Trophoblast cell (in vitro differentiated cells and primary cell): ENCODE data around the gene TECR.

ENCODE experiments used
- DNase-seq, 2 donors: peaks; one replicate each; pipeline ENCODE4 v3.0.0-alpha.2; 2016
- H2AFZ ChIP-seq: 2 replicates; pipeline ENCODE4 v1.6.1; 2013; ENCODE audit warnings: low read length, moderate library complexity, mild to moderate bottlenecking; ENCODE audit not compliant: insufficient read depth, poor library complexity
- H2AK5ac ChIP-seq: 2 replicates; pipeline ENCODE4 v1.6.1; 2013; ENCODE audit warnings: mild to moderate bottlenecking, low read length
- H2BK120ac ChIP-seq: 2 replicates; pipeline ENCODE4 v1.6.1; 2013; ENCODE audit warnings: low read length, mild to moderate bottlenecking, moderate library complexity; ENCODE audit not compliant: insufficient read depth, poor library complexity
- H2BK12ac ChIP-seq: 2 replicates; pipeline ENCODE4 v1.6.1; 2013; ENCODE audit warnings: mild to moderate bottlenecking, low read length, moderate library complexity
- H2BK5ac ChIP-seq: 2 replicates; pipeline ENCODE4 v1.6.1; 2013; ENCODE audit warnings: low read length, low read depth, moderate library complexity, mild to moderate bottlenecking; ENCODE audit not compliant: poor library complexity
- H3K14ac ChIP-seq: 2 replicates; pipeline ENCODE4 v1.6.1; 2013; ENCODE audit warnings: mild to moderate bottlenecking, low read length
- H3K18ac ChIP-seq: 2 replicates; pipeline ENCODE4 v1.6.1; 2013; ENCODE audit warnings: mild to moderate bottlenecking, low read length
- H3K23ac ChIP-seq: 2 replicates; pipeline ENCODE4 v1.6.1; 2013; ENCODE audit warnings: low read length
- H3K27ac ChIP-seq: 2 replicates; pipeline ENCODE4 v1.5.1; 2013; ENCODE audit warnings: low read depth, mild to moderate bottlenecking, inconsistent platforms, low read length, moderate library complexity
- H3K27me3 ChIP-seq: 2 replicates; pipeline ENCODE4 v1.6.1; 2013; ENCODE audit warnings: inconsistent platforms, mild to moderate bottlenecking, low read length, moderate library complexity; ENCODE audit not compliant: insufficient read depth
- H3K36me3 ChIP-seq, 2 experiments: 1 replicate in 1 of 2; 2 replicates in 1 of 2; pipeline ENCODE4 v1.6.1; 2013; ENCODE audit warnings: low read length in 2 of 2, mild to moderate bottlenecking in 2 of 2, moderate library complexity in 1 of 2; ENCODE audit not compliant: insufficient read depth in 2 of 2, control insufficient read depth in 1 of 2
- H3K4ac ChIP-seq: 2 replicates; pipeline ENCODE4 v1.6.1; 2013; ENCODE audit warnings: low read depth, mild to moderate bottlenecking, low read length, moderate library complexity
- H3K4me1 ChIP-seq, 2 experiments: 1 replicate in 1 of 2; 2 replicates in 1 of 2; pipeline ENCODE4 v1.6.1; 2013; ENCODE audit warnings: low read length in 2 of 2, mild to moderate bottlenecking in 2 of 2, moderate library complexity in 1 of 2; ENCODE audit not compliant: insufficient read depth in 2 of 2, control insufficient read depth in 1 of 2
- H3K4me2 ChIP-seq: 2 replicates; pipeline ENCODE4 v1.6.1; 2013; ENCODE audit warnings: inconsistent platforms, mild to moderate bottlenecking, low read length, moderate library complexity
- H3K4me3 ChIP-seq: 2 replicates; pipeline ENCODE4 v1.5.1; 2013; ENCODE audit warnings: mild to moderate bottlenecking, low read depth, low read length, inconsistent platforms
- H3K79me1 ChIP-seq: one replicate; pipeline ENCODE4 v1.6.1; 2013; ENCODE audit warnings: low read length
- H3K79me2 ChIP-seq: 2 replicates; pipeline ENCODE4 v1.6.1; 2013; ENCODE audit warnings: low read length, mild to moderate bottlenecking; ENCODE audit not compliant: control insufficient read depth, insufficient read depth, poor library complexity
- H3K9ac ChIP-seq: 2 replicates; pipeline ENCODE4 v1.6.1; 2013; ENCODE audit warnings: mild to moderate bottlenecking, low read length
- H3K9me3 ChIP-seq: 2 replicates; pipeline ENCODE4 v1.6.1; 2013; ENCODE audit warnings: low read depth, mild to moderate bottlenecking, control low read depth, inconsistent platforms, low read length; ENCODE audit not compliant: insufficient read depth
- H4K12ac ChIP-seq: 2 replicates; pipeline ENCODE4 v1.6.1; 2013; ENCODE audit warnings: low read depth, mild to moderate bottlenecking, low read length, moderate library complexity
- H4K8ac ChIP-seq: 2 replicates; pipeline ENCODE4 v1.6.1; 2013; ENCODE audit warnings: low read depth, mild to moderate bottlenecking, low read length, moderate library complexity
- H4K91ac ChIP-seq: one replicate; pipeline ENCODE4 v1.6.1; 2013; ENCODE audit warnings: low read depth, mild to moderate bottlenecking, low read length, moderate library complexity
- WGBS: extraction: QIAGEN DNeasy Blood & Tissue Kit; methylation state at CpG from one replicate; pipeline ENCODE4 v1.1.7; 2013; ENCODE audit warnings: missing lambda C conversion rate; ENCODE audit not compliant: insufficient read length, insufficient coverage; ENCODE audit errors: extremely low coverage; 5-methylcytosine and 5-hydroxymethylcytosine counted together

The TECR gene

GRCh38 chr19:14530005-14530348 is 583 bp downstream of the TECR start:
- no peak overlapping the region for H3K23ac ChIP-seq
- peaks cover 2% of the 10 kb centered on the region for H3K9me3 ChIP-seq
- H3K27me3 ChIP-seq, result no peaks in the 10 kb centered on the region
- no CpG with 5 or more reads among the region's 18 CpGs for whole genome bisulfite sequencing
- peak overlapping the region; percentile 88 for H4K8ac ChIP-seq
- H3K4me1 ChIP-seq, result peaks cover 16 to 22% of the 10 kb centered on the region in 2 experiments
- peaks cover 23% of the 10 kb centered on the region for H3K79me1 ChIP-seq
- peak overlapping the region; percentile 46 for H2AFZ ChIP-seq
- peak overlapping the region; percentile 100 for H3K4me2 ChIP-seq
- DNase-seq, result peak; percentile 66 to 68
- peak overlapping the region; percentile 65 for H2AK5ac ChIP-seq
- H4K91ac ChIP-seq, result peak overlapping the region; percentile 65
- peak overlapping the region; percentile 98 for H3K4ac ChIP-seq
- peak overlapping the region; percentile 84 for H4K12ac ChIP-seq
- peak overlapping the region; percentile 97 for H3K18ac ChIP-seq
- H2BK5ac ChIP-seq, result peak overlapping the region; percentile 66
- peak overlapping the region; percentile 61 for H2BK12ac ChIP-seq
- H3K36me3 ChIP-seq, result peaks cover 0 to 3% of the 10 kb centered on the region in 2 experiments
- H2BK120ac ChIP-seq, result peak overlapping the region; percentile 84
- peak overlapping the region; percentile 61 for H3K14ac ChIP-seq
- peaks cover 6% of the 10 kb centered on the region for H3K79me2 ChIP-seq
- peak overlapping the region; percentile 94 for H3K4me3 ChIP-seq
- peak overlapping the region; percentile 89 for H3K9ac ChIP-seq
- H3K27ac ChIP-seq, result peak overlapping the region; percentile 66

GRCh38 chr19:14530506-14530905 is 1.1 kb downstream of the TECR start:
- Histone ChIP-seq H3K79me2 (peaks cover 6% of the 10 kb centered on the region), H4K12ac (no peak overlapping the region), H3K23ac (no peak overlapping the region), H3K36me3 (peaks cover 0 to 3% of the 10 kb centered on the region in 2 experiments), H3K4me2 (no peak overlapping the region), H4K8ac (no peak overlapping the region), H3K18ac (no peak overlapping the region), H3K4me3 (no peak overlapping the region), H3K4me1 (peaks cover 16 to 20% of the 10 kb centered on the region in 2 experiments), H2BK12ac (no peak overlapping the region), H2BK120ac (no peak overlapping the region), H2AK5ac (no peak overlapping the region), H3K4ac (peak overlapping the region; percentile 55), H2AFZ (no peak overlapping the region), H2BK5ac (no peak overlapping the region), H4K91ac (no peak overlapping the region), H3K9ac (no peak overlapping the region), H3K27ac (no peak overlapping the region), H3K79me1 (peaks cover 21% of the 10 kb centered on the region), H3K27me3 (no peaks in the 10 kb centered on the region), H3K14ac (no peak overlapping the region), H3K9me3 (peaks cover 2% of the 10 kb centered on the region)
- no CpG with 5 or more reads among the region's 3 CpGs for WGBS
- DNase-seq, result no peak

DNA sequence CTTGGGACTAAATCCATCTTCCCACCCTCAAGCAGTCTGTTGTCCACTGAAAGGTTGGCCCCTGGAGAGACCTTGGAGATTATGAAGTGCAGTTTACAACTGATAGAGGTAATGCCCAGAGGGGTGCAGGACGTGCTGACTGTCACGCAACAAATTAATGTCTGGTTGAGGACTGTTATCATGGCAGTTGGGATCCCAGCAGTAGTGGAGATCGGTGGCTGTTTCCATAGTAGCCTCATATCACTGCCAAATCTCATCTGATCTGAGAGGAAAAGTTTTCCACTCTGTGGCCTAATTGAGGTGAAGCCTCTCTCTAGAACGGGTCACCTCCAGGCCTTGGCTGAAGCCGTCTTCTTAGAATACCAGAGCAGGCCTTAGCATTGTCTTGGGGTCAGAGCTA is 4.1 kb downstream of the TECR start:
- H4K12ac ChIP-seq, result no peak overlapping the region
- peak; percentile 84 to 86 for DNase-seq
- H3K4me2 ChIP-seq, result no peak overlapping the region
- no peak overlapping the region for H2BK5ac ChIP-seq
- no peak overlapping the region for H4K8ac ChIP-seq
- no peak overlapping the region for H3K27ac ChIP-seq
- H3K14ac ChIP-seq, result no peak overlapping the region
- H2BK12ac ChIP-seq, result no peak overlapping the region
- no peak overlapping the region for H2AK5ac ChIP-seq
- H2AFZ ChIP-seq, result no peak overlapping the region
- H3K36me3 ChIP-seq, result peaks cover 0 to 3% of the 10 kb centered on the region in 2 experiments
- no peak overlapping the region for H3K9ac ChIP-seq
- no peak overlapping the region for H3K23ac ChIP-seq
- H3K4me3 ChIP-seq, result no peak overlapping the region
- no CpG with 5 or more reads among the region's 5 CpGs for WGBS
- peaks cover 11% of the 10 kb centered on the region for H3K79me2 ChIP-seq
- H3K18ac ChIP-seq, result no peak overlapping the region
- peaks cover 11% of the 10 kb centered on the region for H3K79me1 ChIP-seq
- H3K9me3 ChIP-seq, result peaks cover 2% of the 10 kb centered on the region
- H4K91ac ChIP-seq, result no peak overlapping the region
- H3K4ac ChIP-seq, result no peak overlapping the region
- peaks cover 12 to 18% of the 10 kb centered on the region in 2 experiments for H3K4me1 ChIP-seq
- H3K27me3 ChIP-seq, result no peaks in the 10 kb centered on the region
- H2BK120ac ChIP-seq, result no peak overlapping the region

DNA sequence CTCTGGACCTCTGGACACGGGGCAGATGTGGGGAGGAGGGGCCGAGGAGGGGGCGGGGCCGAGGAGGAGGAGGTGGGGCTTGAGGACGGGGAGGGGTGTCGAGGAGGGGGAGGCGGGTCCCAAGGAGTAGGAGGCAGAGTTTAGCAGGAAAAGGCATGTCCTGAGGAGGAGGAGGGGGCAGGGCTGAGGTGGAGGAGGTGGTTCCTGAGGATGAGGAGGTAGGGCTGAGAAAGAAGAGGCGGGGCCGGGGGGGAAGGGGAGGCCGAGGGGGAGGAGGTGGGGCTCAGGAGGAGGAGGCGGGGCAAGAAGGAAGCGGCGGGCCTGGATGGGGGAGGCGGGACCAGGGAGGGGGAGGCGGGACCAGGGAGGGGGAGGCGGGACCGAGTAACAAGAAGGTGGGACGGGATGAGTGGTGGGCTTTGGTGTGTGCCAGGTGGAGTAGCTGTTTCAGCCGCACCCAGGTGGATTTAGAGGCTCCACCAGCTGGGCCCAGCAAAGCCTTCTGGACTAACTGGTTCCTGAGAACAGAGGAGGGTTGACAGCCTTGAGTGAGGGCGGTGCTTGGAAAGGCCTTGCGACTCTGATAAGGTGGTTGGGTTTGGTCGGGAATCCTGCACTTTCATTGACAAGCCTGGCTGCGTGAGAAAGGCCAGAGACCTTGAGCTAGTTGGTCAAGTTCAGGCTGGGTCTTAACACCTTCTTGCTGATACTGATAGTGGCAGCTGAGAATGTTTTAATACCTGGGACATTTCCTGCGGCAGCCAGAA is 7.7 kb downstream of the TECR start:
- Histone ChIP-seq H3K4me1 (peaks cover 6 to 18% of the 10 kb centered on the region in 2 experiments), H3K4ac (peak overlapping the region; percentile 33), H3K27me3 (no peaks in the 10 kb centered on the region), H2BK12ac (no peak overlapping the region), H3K79me2 (peaks cover 4% of the 10 kb centered on the region), H3K9ac (no peak overlapping the region), H2BK5ac (no peak overlapping the region), H3K18ac (no peak overlapping the region), H4K91ac (no peak overlapping the region), H3K27ac (no peak overlapping the region), H3K4me3 (no peak overlapping the region), H3K36me3 (peaks cover 0 to 3% of the 10 kb centered on the region in 2 experiments), H3K23ac (no peak overlapping the region), H4K12ac (no peak overlapping the region), H4K8ac (peak overlapping the region; percentile 47), H2BK120ac (no peak overlapping the region), H3K9me3 (peaks cover 2% of the 10 kb centered on the region), H3K14ac (no peak overlapping the region), H3K79me1 (peaks cover 2% of the 10 kb centered on the region), H2AK5ac (no peak overlapping the region), H2AFZ (no peak overlapping the region), H3K4me2 (peak overlapping the region; percentile 71)
- no CpG with 5 or more reads among the region's 24 CpGs for whole genome bisulfite sequencing
- peak; percentile 83 to 90 for DNase-seq
